Liver (tissue), 3 donors: Measurements from ENCODE around the gene LMLN.

Experiments
- EGR1 ChIP-seq, 2 donors: IDR thresholded peaks; 2 replicates each; pipeline ENCODE4 v1.6.1; 2016 to 2018; ENCODE audit warnings: antibody characterized with exemption in 2 of 2, low read depth in 2 of 2
- FOXA1 ChIP-seq: IDR thresholded peaks from 2 replicates; pipeline ENCODE4 v1.6.1; 2016; ENCODE audit warnings: antibody characterized with exemption
- HNF4G ChIP-seq: IDR thresholded peaks from 2 replicates; pipeline ENCODE4 v1.6.1; 2016; ENCODE audit warnings: antibody characterized with exemption
- JUND ChIP-seq, 2 donors: IDR thresholded peaks; 2 replicates each; pipeline ENCODE4 v1.6.1; 2016; ENCODE audit warnings: antibody characterized with exemption in 2 of 2
- RAD21 ChIP-seq, 2 donors: IDR thresholded peaks; 2 replicates each; pipeline ENCODE4 v1.6.1; 2016; ENCODE audit warnings: antibody characterized with exemption in 2 of 2, mild to moderate bottlenecking in 2 of 2
- SP1 ChIP-seq: IDR thresholded peaks from 2 replicates; pipeline ENCODE4 v1.6.1; 2018; ENCODE audit warnings: antibody characterized with exemption, mild to moderate bottlenecking
- TAF1 ChIP-seq: conservative IDR thresholded peaks from 2 replicates; pipeline ENCODE4 v1.6.1; 2016; ENCODE audit warnings: antibody characterized with exemption, mild to moderate bottlenecking
- TF ChIP-seq, protein P1 (sequence below): IDR thresholded peaks from 2 replicates; pipeline ENCODE4 v1.6.1; 2016; ENCODE audit warnings: antibody characterized with exemption, mild to moderate bottlenecking
- TF ChIP-seq, protein P2 (sequence below): fragments of 150-350 bp; IDR thresholded peaks from 2 replicates; pipeline ENCODE4 v1.5.1; 2017; ENCODE audit warnings: improper control_type of control experiment, low read depth, low read length; ENCODE audit not compliant: missing input control
- TF ChIP-seq, protein P3 (sequence below): IDR thresholded peaks from 2 replicates; pipeline ENCODE4 v1.6.1; 2016; ENCODE audit warnings: antibody characterized with exemption
- TF ChIP-seq, protein P4 (sequence below): IDR thresholded peaks from 2 replicates; pipeline ENCODE4 v1.6.1; 2016; ENCODE audit warnings: antibody characterized with exemption
- donor health status: healthy.
- donor health status: healthy.

DNA sequence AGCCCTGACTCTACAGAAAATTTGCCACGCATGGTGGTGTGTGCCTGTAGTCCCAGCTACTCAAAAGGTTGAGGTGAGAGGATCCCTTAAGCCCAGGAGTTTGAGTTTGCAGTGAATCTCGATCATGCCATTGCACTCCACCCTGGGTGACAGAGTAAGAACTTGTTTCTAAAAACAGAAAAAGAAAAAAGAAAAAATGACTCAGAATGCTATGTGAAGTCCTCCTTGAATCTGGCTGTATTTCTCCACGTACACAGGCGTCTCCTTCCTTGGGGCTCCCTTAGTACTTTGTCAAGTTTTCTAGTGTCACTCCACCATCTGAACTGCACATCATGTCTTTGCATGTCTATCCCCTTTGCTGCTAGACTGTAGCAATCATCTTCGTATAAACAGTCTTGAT lies 104.4 kb downstream of the LMLN start:
- TF ChIP-seq, protein P1, sequence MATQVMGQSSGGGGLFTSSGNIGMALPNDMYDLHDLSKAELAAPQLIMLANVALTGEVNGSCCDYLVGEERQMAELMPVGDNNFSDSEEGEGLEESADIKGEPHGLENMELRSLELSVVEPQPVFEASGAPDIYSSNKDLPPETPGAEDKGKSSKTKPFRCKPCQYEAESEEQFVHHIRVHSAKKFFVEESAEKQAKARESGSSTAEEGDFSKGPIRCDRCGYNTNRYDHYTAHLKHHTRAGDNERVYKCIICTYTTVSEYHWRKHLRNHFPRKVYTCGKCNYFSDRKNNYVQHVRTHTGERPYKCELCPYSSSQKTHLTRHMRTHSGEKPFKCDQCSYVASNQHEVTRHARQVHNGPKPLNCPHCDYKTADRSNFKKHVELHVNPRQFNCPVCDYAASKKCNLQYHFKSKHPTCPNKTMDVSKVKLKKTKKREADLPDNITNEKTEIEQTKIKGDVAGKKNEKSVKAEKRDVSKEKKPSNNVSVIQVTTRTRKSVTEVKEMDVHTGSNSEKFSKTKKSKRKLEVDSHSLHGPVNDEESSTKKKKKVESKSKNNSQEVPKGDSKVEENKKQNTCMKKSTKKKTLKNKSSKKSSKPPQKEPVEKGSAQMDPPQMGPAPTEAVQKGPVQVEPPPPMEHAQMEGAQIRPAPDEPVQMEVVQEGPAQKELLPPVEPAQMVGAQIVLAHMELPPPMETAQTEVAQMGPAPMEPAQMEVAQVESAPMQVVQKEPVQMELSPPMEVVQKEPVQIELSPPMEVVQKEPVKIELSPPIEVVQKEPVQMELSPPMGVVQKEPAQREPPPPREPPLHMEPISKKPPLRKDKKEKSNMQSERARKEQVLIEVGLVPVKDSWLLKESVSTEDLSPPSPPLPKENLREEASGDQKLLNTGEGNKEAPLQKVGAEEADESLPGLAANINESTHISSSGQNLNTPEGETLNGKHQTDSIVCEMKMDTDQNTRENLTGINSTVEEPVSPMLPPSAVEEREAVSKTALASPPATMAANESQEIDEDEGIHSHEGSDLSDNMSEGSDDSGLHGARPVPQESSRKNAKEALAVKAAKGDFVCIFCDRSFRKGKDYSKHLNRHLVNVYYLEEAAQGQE, result no peak
- no peak for TF ChIP-seq JUND (IDR thresholded peaks at IDR 0.05)
- TF ChIP-seq, protein P2, sequence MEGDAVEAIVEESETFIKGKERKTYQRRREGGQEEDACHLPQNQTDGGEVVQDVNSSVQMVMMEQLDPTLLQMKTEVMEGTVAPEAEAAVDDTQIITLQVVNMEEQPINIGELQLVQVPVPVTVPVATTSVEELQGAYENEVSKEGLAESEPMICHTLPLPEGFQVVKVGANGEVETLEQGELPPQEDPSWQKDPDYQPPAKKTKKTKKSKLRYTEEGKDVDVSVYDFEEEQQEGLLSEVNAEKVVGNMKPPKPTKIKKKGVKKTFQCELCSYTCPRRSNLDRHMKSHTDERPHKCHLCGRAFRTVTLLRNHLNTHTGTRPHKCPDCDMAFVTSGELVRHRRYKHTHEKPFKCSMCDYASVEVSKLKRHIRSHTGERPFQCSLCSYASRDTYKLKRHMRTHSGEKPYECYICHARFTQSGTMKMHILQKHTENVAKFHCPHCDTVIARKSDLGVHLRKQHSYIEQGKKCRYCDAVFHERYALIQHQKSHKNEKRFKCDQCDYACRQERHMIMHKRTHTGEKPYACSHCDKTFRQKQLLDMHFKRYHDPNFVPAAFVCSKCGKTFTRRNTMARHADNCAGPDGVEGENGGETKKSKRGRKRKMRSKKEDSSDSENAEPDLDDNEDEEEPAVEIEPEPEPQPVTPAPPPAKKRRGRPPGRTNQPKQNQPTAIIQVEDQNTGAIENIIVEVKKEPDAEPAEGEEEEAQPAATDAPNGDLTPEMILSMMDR, result no peak
- TF ChIP-seq FOXA1, result no peak
- no peak for TF ChIP-seq SP1
- TF ChIP-seq, protein P3, sequence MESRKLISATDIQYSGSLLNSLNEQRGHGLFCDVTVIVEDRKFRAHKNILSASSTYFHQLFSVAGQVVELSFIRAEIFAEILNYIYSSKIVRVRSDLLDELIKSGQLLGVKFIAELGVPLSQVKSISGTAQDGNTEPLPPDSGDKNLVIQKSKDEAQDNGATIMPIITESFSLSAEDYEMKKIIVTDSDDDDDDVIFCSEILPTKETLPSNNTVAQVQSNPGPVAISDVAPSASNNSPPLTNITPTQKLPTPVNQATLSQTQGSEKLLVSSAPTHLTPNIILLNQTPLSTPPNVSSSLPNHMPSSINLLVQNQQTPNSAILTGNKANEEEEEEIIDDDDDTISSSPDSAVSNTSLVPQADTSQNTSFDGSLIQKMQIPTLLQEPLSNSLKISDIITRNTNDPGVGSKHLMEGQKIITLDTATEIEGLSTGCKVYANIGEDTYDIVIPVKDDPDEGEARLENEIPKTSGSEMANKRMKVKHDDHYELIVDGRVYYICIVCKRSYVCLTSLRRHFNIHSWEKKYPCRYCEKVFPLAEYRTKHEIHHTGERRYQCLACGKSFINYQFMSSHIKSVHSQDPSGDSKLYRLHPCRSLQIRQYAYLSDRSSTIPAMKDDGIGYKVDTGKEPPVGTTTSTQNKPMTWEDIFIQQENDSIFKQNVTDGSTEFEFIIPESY, result no peak
- no peak for TF ChIP-seq TAF1
- no peak for TF ChIP-seq EGR1 (IDR thresholded peaks at IDR 0.05; ENCODE audit: low read depth in 2 of 2)
- TF ChIP-seq, protein P4, sequence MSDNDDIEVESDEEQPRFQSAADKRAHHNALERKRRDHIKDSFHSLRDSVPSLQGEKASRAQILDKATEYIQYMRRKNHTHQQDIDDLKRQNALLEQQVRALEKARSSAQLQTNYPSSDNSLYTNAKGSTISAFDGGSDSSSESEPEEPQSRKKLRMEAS, result no peak
- TF ChIP-seq HNF4G, result no peak
- no peak for TF ChIP-seq RAD21 (IDR thresholded peaks at IDR 0.05)
